Brain microvascular endothelial cell (primary cell): Measurements from ENCODE around the gene FNDC3A.
A peak's percentile ranks its signal among the peaks of the same experiment; 100 is the strongest.

Source experiments
- DNase-seq: peaks from one replicate; pipeline ENCODE4 v3.0.0-alpha.2; 2020
- H3K27ac ChIP-seq: fragments of 250-450 bp; sonication (Bioruptor Pico); 2 replicates; pipeline ENCODE4 v1.5.1; 2020; ENCODE audit warnings: mild to moderate bottlenecking, moderate library complexity
- H3K27me3 ChIP-seq: fragments of 250-450 bp; sonication (Bioruptor Pico); replicated peaks from 2 replicates; pipeline ENCODE4 v1.5.1; 2020; ENCODE audit warnings: mild to moderate bottlenecking
- H3K36me3 ChIP-seq: fragments of 250-450 bp; sonication (Bioruptor Pico); replicated peaks from 2 replicates; pipeline ENCODE4 v1.5.1; 2020; ENCODE audit warnings: mild to moderate bottlenecking
- H3K4me3 ChIP-seq: 2 replicates; pipeline ENCODE4 v1.5.1; 2011; ENCODE audit warnings: low read depth, mild to moderate bottlenecking, control low read depth, low read length, moderate library complexity
- in situ Hi-C: cut with HindIII; loops from 2 replicates; pipeline ENCODE4 v1.10.0; 2017; ENCODE audit warnings: low sequenced_read_pairs, low pct_ligation_motif_present
- TF ChIP-seq, protein P1 (sequence below): IDR thresholded peaks from 2 replicates; pipeline ENCODE4 v1.5.1; 2011; ENCODE audit warnings: low read depth, mild to moderate bottlenecking, moderate library complexity, low read length, control low read depth, inconsistent platforms; ENCODE audit errors: missing control alignments

FNDC3A gene

GRCh38 chr13:49210114-49210513 lies 234.4 kb downstream of the FNDC3A start:
- H3K36me3 ChIP-seq = peaks cover 13% of the 10 kb centered on the region
- in situ Hi-C loops = no loop called here
- no peak overlapping the region for H3K4me3 ChIP-seq
- no peaks in the 10 kb centered on the region for H3K27me3 ChIP-seq
- TF ChIP-seq, protein P1, sequence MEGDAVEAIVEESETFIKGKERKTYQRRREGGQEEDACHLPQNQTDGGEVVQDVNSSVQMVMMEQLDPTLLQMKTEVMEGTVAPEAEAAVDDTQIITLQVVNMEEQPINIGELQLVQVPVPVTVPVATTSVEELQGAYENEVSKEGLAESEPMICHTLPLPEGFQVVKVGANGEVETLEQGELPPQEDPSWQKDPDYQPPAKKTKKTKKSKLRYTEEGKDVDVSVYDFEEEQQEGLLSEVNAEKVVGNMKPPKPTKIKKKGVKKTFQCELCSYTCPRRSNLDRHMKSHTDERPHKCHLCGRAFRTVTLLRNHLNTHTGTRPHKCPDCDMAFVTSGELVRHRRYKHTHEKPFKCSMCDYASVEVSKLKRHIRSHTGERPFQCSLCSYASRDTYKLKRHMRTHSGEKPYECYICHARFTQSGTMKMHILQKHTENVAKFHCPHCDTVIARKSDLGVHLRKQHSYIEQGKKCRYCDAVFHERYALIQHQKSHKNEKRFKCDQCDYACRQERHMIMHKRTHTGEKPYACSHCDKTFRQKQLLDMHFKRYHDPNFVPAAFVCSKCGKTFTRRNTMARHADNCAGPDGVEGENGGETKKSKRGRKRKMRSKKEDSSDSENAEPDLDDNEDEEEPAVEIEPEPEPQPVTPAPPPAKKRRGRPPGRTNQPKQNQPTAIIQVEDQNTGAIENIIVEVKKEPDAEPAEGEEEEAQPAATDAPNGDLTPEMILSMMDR = no peak
- no peak overlapping the region for H3K27ac ChIP-seq
- no peak for DNase-seq

DNA sequence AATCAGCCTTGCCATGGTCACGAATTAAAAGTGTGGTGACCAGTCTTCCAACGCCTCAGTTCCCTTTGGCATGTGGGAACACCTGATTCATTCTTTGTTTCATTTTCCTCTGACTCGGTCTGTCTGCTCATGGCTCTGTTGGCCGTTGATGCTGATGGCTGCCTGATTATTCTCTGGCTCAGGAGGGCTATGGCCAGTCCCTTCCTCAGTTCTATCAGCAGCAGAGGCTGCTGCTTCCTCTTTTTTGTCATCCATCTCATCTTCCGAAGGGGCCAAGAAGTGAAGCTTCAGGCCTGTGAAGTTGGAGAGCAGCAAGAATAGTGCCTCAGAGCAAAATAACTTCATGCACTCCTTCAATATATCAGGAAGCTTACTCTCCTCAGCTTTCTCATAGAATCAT lies 235.0 kb downstream of the FNDC3A start:
- Histone ChIP-seq H3K27ac (no peak overlapping the region), H3K4me3 (no peak overlapping the region), H3K27me3 (no peaks in the 10 kb centered on the region), H3K36me3 (peaks cover 13% of the 10 kb centered on the region)
- in situ Hi-C loops = no loop called here
- TF ChIP-seq, protein P1 = no peak
- DNase-seq = no peak

DNA sequence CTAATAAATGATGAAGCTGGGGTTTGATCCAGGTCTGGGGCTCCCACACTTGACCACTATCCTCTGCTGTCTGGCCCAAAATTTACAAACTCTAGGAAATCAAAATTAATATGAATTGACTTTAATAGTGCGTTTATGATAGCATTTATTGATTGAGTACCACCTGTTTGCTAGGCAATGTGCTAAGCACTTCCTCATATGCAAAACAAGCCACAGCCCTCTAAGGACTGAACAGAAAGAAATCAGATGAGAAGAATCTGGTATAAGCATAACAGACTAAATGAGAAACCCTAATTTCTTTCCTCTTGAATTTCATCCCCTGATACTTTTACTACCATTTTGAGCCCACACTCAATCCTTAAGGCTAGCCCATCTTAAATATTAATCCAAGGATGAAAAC lies 237.8 kb downstream of the FNDC3A start:
- Histone ChIP-seq H3K27me3 (peaks cover 5% of the 10 kb centered on the region), H3K36me3 (no peaks in the 10 kb centered on the region), H3K27ac (no peak overlapping the region), H3K4me3 (no peak overlapping the region)
- TF ChIP-seq, protein P1 = no peak
- no peak for DNase-seq
- in situ Hi-C loops = no loop called here

DNA sequence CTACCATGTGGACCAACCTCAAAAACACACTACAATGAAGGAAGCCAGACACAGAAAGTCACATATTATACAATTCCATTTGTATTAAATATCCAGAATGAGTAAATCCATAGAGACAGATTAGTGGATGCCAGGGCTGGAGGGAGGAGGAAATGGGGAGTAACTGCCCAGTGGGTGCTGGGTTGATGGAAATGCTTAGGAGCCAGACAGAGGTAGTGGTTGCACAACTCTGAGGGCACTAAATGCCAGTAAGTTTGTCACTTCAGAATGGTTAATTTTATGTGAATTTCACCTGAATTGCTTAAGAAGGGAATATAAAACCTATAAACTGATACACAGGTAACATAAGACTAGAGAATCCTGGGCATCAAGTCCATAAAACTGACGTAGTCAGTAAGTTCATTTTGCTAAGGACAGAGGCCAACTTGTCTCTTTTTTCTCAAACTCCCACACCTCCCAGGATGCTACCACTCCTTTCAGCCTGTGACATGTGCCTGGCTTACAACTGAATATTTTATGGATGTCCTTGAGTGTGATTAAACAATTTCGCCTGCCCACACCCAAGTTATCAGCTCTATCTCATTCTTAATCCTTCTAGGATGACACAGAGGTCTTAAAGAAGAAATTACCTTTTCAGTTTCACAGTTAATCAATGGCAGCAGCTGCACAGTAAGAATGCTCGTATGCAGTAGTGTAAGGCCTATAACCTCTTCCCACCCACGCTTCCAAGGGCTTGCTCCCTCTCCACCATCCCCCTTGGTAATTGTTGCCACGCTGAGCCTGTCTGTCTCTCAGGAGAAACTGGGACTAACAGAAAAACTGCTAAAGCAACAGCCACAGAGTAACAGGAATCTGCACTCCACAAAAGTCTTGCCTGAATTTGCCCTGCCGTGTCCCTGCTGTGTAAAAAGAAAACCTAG lies 238.5 kb downstream of the FNDC3A start:
- H3K36me3 ChIP-seq = no peaks in the 10 kb centered on the region
- no peak overlapping the region for H3K4me3 ChIP-seq
- TF ChIP-seq, protein P1 = no peak
- H3K27me3 ChIP-seq = peaks cover 9% of the 10 kb centered on the region
- H3K27ac ChIP-seq = no peak overlapping the region
- DNase-seq = no peak
- in situ Hi-C loops = no loop called here

GRCh38 chr13:49214917-49215376 lies 239.2 kb downstream of the FNDC3A start:
- no peak for DNase-seq
- TF ChIP-seq, protein P1 = peak; percentile 13
- Histone ChIP-seq H3K36me3 (no peaks in the 10 kb centered on the region), H3K27ac (no peak overlapping the region), H3K4me3 (no peak overlapping the region), H3K27me3 (peaks cover 13% of the 10 kb centered on the region)
- in situ Hi-C loops = no loop called here
